Lower leg skin (tissue), 3 donors: ENCODE results near the gene LRG1.

Experiments used
- POLR2A ChIP-seq, 2 donors: fragments of 450-650 bp; IDR thresholded peaks; one replicate each; pipeline ENCODE4 v1.6.1; 2016 to 2017; ENCODE audit warnings: antibody characterized with exemption in 2 of 2, mild to moderate bottlenecking in 1 of 2, moderate library complexity in 1 of 2
- TF ChIP-seq, protein P1 (sequence below), 3 donors: fragments of 450-650 bp; IDR thresholded peaks; one replicate each; pipeline ENCODE4 v1.5.1; 2016; ENCODE audit warnings: antibody characterized with exemption in 3 of 3, mild to moderate bottlenecking in 3 of 3, moderate library complexity in 2 of 3

GRCh38 chr19:4568886-4569285, 29.1 kb upstream of the LRG1 start:
- TF ChIP-seq, protein P1, sequence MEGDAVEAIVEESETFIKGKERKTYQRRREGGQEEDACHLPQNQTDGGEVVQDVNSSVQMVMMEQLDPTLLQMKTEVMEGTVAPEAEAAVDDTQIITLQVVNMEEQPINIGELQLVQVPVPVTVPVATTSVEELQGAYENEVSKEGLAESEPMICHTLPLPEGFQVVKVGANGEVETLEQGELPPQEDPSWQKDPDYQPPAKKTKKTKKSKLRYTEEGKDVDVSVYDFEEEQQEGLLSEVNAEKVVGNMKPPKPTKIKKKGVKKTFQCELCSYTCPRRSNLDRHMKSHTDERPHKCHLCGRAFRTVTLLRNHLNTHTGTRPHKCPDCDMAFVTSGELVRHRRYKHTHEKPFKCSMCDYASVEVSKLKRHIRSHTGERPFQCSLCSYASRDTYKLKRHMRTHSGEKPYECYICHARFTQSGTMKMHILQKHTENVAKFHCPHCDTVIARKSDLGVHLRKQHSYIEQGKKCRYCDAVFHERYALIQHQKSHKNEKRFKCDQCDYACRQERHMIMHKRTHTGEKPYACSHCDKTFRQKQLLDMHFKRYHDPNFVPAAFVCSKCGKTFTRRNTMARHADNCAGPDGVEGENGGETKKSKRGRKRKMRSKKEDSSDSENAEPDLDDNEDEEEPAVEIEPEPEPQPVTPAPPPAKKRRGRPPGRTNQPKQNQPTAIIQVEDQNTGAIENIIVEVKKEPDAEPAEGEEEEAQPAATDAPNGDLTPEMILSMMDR (IDR thresholded peaks at IDR 0.05): no peak
- TF ChIP-seq POLR2A (IDR thresholded peaks at IDR 0.05): no peak
